ENCODE results near the gene SEMG2. TPM values are rescaled to one million over a fixed set of nuclear protein-coding genes. Genes with fewer than 3 reads are reported as not detected.

The SEMG2 gene
- polyA plus RNA-seq, 1 donor: not detected

GRCh38 chr20:45257161-45257560 lies 36.0 kb downstream of the SEMG2 start:
- WGBS (ENCODE audit: insufficient coverage, low lambda C conversion rate): no CpG with 5 or more reads among the region's 3 CpGs
- Histone ChIP-seq H3K4me3 (ENCODE audit: low read length) (no peak overlapping the region), H3K27ac (ENCODE audit: low read length) (no peak overlapping the region), H3K27me3 (ENCODE audit: control insufficient read depth, insufficient read depth, low read length) (peaks cover 32% of the 10 kb centered on the region), H3K4me1 (ENCODE audit: control insufficient read depth, insufficient read depth, low read length) (peaks cover 14% of the 10 kb centered on the region), H3K9me3 (ENCODE audit: control insufficient read depth, low read depth, low read length) (no peaks in the 10 kb centered on the region), H3K36me3 (ENCODE audit: control insufficient read depth, insufficient read depth, low read length) (no peaks in the 10 kb centered on the region)
- DNase-seq: no peak

GRCh38 chr20:45257711-45258110 lies 36.5 kb downstream of the SEMG2 start:
- Histone ChIP-seq H3K4me3 (ENCODE audit: low read length) (no peak overlapping the region), H3K27ac (ENCODE audit: low read length) (no peak overlapping the region), H3K4me1 (ENCODE audit: control insufficient read depth, insufficient read depth, low read length) (peaks cover 14% of the 10 kb centered on the region), H3K27me3 (ENCODE audit: control insufficient read depth, insufficient read depth, low read length) (peaks cover 32% of the 10 kb centered on the region), H3K36me3 (ENCODE audit: control insufficient read depth, insufficient read depth, low read length) (no peaks in the 10 kb centered on the region), H3K9me3 (ENCODE audit: control insufficient read depth, low read depth, low read length) (no peaks in the 10 kb centered on the region)
- no peak for DNase-seq
- WGBS (ENCODE audit: insufficient coverage, low lambda C conversion rate): no CpG with 5 or more reads among the region's 7 CpGs

GRCh38 chr20:45258259-45258658 lies 37.1 kb downstream of the SEMG2 start:
- Histone ChIP-seq H3K9me3 (ENCODE audit: control insufficient read depth, low read depth, low read length) (no peaks in the 10 kb centered on the region), H3K27ac (ENCODE audit: low read length) (no peak overlapping the region), H3K4me1 (ENCODE audit: control insufficient read depth, insufficient read depth, low read length) (peaks cover 14% of the 10 kb centered on the region), H3K4me3 (ENCODE audit: low read length) (no peak overlapping the region), H3K27me3 (ENCODE audit: control insufficient read depth, insufficient read depth, low read length) (peaks cover 31% of the 10 kb centered on the region), H3K36me3 (ENCODE audit: control insufficient read depth, insufficient read depth, low read length) (no peaks in the 10 kb centered on the region)
- no CpG with 5 or more reads among the region's 3 CpGs for WGBS (ENCODE audit: insufficient coverage, low lambda C conversion rate)
- DNase-seq: no peak

- peaks cover 14% of the 10 kb centered on the region for H3K4me1 ChIP-seq (ENCODE audit: control insufficient read depth, insufficient read depth, low read length)
- H3K27me3 ChIP-seq (ENCODE audit: control insufficient read depth, insufficient read depth, low read length): peaks cover 29% of the 10 kb centered on the region
- no peak overlapping the region for H3K4me3 ChIP-seq (ENCODE audit: low read length)
- no peak for DNase-seq
- H3K27ac ChIP-seq (ENCODE audit: low read length): no peak overlapping the region
- WGBS (ENCODE audit: insufficient coverage, low lambda C conversion rate): no CpG with 5 or more reads among the region's 2 CpGs
- no peaks in the 10 kb centered on the region for H3K9me3 ChIP-seq (ENCODE audit: control insufficient read depth, low read depth, low read length)
- H3K36me3 ChIP-seq (ENCODE audit: control insufficient read depth, insufficient read depth, low read length): no peaks in the 10 kb centered on the region
Observed at GRCh38 chr20:45258664-45259063, 37.5 kb downstream of the SEMG2 start.

- Histone ChIP-seq H3K4me1 (ENCODE audit: control insufficient read depth, insufficient read depth, low read length) (no peaks in the 10 kb centered on the region), H3K9me3 (ENCODE audit: control insufficient read depth, low read depth, low read length) (no peaks in the 10 kb centered on the region), H3K36me3 (ENCODE audit: control insufficient read depth, insufficient read depth, low read length) (no peaks in the 10 kb centered on the region), H3K27me3 (ENCODE audit: control insufficient read depth, insufficient read depth, low read length) (peaks cover 43% of the 10 kb centered on the region), H3K4me3 (ENCODE audit: low read length) (no peak overlapping the region), H3K27ac (ENCODE audit: low read length) (no peak overlapping the region)
- 100% methylated on average over 1 of the region's 3 CpGs for WGBS (ENCODE audit: insufficient coverage, low lambda C conversion rate)
- no peak for DNase-seq
Observed at GRCh38 chr20:45263556-45264266, 42.5 kb downstream of the SEMG2 start.

GRCh38 chr20:45266977-45267376 lies 45.8 kb downstream of the SEMG2 start:
- Histone ChIP-seq H3K4me3 (ENCODE audit: low read length) (no peak overlapping the region), H3K9me3 (ENCODE audit: control insufficient read depth, low read depth, low read length) (no peaks in the 10 kb centered on the region), H3K4me1 (ENCODE audit: control insufficient read depth, insufficient read depth, low read length) (no peaks in the 10 kb centered on the region), H3K27ac (ENCODE audit: low read length) (no peak overlapping the region), H3K36me3 (ENCODE audit: control insufficient read depth, insufficient read depth, low read length) (no peaks in the 10 kb centered on the region), H3K27me3 (ENCODE audit: control insufficient read depth, insufficient read depth, low read length) (peaks cover 36% of the 10 kb centered on the region)
- DNase-seq: no peak

- no peaks in the 10 kb centered on the region for H3K4me1 ChIP-seq (ENCODE audit: control insufficient read depth, insufficient read depth, low read length)
- H3K27me3 ChIP-seq (ENCODE audit: control insufficient read depth, insufficient read depth, low read length): peaks cover 41% of the 10 kb centered on the region
- H3K4me3 ChIP-seq (ENCODE audit: low read length): no peak overlapping the region
- WGBS (ENCODE audit: insufficient coverage, low lambda C conversion rate): no CpG with 5 or more reads among the region's 3 CpGs
- H3K27ac ChIP-seq (ENCODE audit: low read length): no peak overlapping the region
- H3K36me3 ChIP-seq (ENCODE audit: control insufficient read depth, insufficient read depth, low read length): no peaks in the 10 kb centered on the region
- no peak for DNase-seq
- no peaks in the 10 kb centered on the region for H3K9me3 ChIP-seq (ENCODE audit: control insufficient read depth, low read depth, low read length)
Observed at GRCh38 chr20:45268531-45268930, 47.4 kb downstream of the SEMG2 start.

- Histone ChIP-seq H3K27me3 (ENCODE audit: control insufficient read depth, insufficient read depth, low read length) (peaks cover 46% of the 10 kb centered on the region), H3K9me3 (ENCODE audit: control insufficient read depth, low read depth, low read length) (no peaks in the 10 kb centered on the region), H3K27ac (ENCODE audit: low read length) (no peak overlapping the region), H3K36me3 (ENCODE audit: control insufficient read depth, insufficient read depth, low read length) (no peaks in the 10 kb centered on the region), H3K4me1 (ENCODE audit: control insufficient read depth, insufficient read depth, low read length) (no peaks in the 10 kb centered on the region), H3K4me3 (ENCODE audit: low read length) (no peak overlapping the region)
- DNase-seq: no peak
- WGBS (ENCODE audit: insufficient coverage, low lambda C conversion rate): no CpG with 5 or more reads among the region's 3 CpGs
Observed at GRCh38 chr20:45269056-45269455, 47.9 kb downstream of the SEMG2 start.

GRCh38 chr20:45269754-45270270 lies 48.6 kb downstream of the SEMG2 start:
- DNase-seq: no peak
- H3K4me3 ChIP-seq (ENCODE audit: low read length): no peak overlapping the region
- peaks cover 44% of the 10 kb centered on the region for H3K27me3 ChIP-seq (ENCODE audit: control insufficient read depth, insufficient read depth, low read length)
- no peaks in the 10 kb centered on the region for H3K36me3 ChIP-seq (ENCODE audit: control insufficient read depth, insufficient read depth, low read length)
- H3K9me3 ChIP-seq (ENCODE audit: control insufficient read depth, low read depth, low read length): no peaks in the 10 kb centered on the region
- WGBS (ENCODE audit: insufficient coverage, low lambda C conversion rate): no CpG with 5 or more reads among the region's 4 CpGs
- no peak overlapping the region for H3K27ac ChIP-seq (ENCODE audit: low read length)
- H3K4me1 ChIP-seq (ENCODE audit: control insufficient read depth, insufficient read depth, low read length): no peaks in the 10 kb centered on the region
